ENCODE data around the gene AFAP1.

AFAP1 gene

DNA sequence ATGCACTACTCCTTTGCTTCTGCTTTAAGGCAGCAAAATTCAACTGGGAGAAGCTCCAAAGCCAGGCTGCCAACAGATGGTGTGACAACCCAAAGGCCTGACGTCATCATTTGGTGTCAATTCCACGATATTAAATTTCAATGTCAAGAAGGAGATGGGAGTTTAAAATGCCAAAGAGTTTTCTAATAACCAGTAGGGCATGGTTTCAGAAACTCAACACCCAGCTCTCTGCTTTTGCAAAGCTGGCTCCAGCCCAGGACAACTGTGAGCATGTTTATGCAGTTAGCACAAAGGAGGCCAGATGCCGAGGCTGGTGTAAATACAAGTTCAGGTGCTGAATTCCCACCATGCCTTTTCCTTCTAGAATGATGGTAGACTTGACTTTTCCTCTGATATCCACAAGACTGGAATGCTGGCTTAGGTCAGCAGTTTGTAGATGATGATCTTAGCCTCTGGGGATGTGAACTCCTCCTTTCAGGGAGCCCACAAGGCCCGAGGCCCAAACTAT, 67.3 kb downstream of the AFAP1 start:
- DNase-seq (ENCODE audit: low read depth) = no peak
- TF ChIP-seq, protein P1, sequence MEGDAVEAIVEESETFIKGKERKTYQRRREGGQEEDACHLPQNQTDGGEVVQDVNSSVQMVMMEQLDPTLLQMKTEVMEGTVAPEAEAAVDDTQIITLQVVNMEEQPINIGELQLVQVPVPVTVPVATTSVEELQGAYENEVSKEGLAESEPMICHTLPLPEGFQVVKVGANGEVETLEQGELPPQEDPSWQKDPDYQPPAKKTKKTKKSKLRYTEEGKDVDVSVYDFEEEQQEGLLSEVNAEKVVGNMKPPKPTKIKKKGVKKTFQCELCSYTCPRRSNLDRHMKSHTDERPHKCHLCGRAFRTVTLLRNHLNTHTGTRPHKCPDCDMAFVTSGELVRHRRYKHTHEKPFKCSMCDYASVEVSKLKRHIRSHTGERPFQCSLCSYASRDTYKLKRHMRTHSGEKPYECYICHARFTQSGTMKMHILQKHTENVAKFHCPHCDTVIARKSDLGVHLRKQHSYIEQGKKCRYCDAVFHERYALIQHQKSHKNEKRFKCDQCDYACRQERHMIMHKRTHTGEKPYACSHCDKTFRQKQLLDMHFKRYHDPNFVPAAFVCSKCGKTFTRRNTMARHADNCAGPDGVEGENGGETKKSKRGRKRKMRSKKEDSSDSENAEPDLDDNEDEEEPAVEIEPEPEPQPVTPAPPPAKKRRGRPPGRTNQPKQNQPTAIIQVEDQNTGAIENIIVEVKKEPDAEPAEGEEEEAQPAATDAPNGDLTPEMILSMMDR (conservative IDR thresholded peaks at IDR 0.05; ENCODE audit: low read depth, low read length) = no peak
- H3K4me3 ChIP-seq (ENCODE audit: low read length) = no peak overlapping the region

DNA sequence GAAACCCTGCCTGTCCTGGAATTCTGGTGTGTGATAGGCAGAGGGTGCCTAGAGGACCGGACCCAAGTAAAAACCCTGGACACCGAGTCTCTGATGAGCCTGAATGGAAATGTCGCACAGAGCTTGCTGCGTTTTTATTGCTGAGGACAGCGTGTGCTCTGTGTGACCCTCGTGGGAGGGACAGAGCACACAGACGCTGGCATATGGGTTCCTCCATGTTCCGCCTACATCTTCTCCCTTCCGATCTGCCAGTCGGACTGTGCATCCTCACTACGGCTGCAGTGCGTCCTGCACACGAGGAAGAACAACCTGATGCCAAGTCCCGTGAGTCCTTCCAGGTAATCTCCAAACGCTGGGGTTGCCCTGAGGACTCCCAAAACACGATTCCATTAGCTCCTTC, 68.3 kb downstream of the AFAP1 start:
- no peak overlapping the region for H3K4me3 ChIP-seq (ENCODE audit: low read length)
- no peak for DNase-seq (ENCODE audit: low read depth)
- TF ChIP-seq, protein P1 (conservative IDR thresholded peaks at IDR 0.05; ENCODE audit: low read depth, low read length) = no peak

DNA sequence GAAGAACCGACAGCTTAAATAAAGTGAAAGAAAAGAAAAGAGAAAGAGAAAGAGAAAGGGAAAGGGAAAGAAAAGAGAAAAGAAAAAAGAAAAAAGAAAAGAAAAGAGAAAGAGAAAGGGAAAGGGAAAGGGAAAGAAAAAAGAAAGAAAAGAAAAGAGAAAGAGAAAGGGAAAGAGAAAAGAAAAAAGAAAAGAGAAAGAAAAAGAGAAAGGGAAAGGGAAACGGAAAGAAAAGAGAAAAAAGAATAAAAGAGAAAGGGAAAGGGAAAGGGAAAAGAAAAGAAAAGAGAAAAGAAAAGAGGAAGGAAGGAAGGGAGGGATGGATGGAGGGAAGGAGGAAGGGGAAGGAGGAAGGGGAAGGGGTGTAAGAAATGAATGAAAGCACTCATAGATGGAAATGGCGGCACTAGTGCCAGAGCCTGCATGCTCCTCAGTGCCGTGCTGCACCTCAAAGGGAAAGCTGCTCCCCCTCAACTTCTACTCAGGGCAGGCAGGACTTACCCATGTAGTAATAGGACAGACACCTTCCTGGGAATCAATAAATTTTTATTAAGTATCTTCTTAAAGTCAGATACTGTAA, 70.7 kb downstream of the AFAP1 start:
- TF ChIP-seq, protein P1 (conservative IDR thresholded peaks at IDR 0.05; ENCODE audit: low read depth, low read length) = no peak
- no peak for DNase-seq (ENCODE audit: low read depth)
- no peak overlapping the region for H3K4me3 ChIP-seq (ENCODE audit: low read length)

DNA sequence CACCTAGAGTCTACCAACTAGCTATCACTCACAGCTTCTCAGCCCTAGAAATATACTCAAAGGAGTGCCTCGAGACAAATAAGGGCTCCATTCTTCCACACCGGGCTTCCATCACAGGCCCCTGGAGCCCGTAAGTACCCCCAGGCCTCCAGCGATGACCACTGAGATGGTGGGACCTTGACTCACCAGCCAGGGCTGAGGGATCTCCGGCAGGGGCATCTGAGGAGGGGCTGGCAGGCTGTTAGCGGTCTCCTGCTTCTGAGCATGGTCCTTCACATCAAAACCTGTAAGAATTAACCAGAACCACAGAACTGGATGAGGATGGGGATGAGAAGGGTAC, 71.3 kb downstream of the AFAP1 start:
- TF ChIP-seq, protein P1 (conservative IDR thresholded peaks at IDR 0.05; ENCODE audit: low read depth, low read length) = no peak
- DNase-seq (ENCODE audit: low read depth) = no peak
- H3K4me3 ChIP-seq (ENCODE audit: low read length) = no peak overlapping the region

DNA sequence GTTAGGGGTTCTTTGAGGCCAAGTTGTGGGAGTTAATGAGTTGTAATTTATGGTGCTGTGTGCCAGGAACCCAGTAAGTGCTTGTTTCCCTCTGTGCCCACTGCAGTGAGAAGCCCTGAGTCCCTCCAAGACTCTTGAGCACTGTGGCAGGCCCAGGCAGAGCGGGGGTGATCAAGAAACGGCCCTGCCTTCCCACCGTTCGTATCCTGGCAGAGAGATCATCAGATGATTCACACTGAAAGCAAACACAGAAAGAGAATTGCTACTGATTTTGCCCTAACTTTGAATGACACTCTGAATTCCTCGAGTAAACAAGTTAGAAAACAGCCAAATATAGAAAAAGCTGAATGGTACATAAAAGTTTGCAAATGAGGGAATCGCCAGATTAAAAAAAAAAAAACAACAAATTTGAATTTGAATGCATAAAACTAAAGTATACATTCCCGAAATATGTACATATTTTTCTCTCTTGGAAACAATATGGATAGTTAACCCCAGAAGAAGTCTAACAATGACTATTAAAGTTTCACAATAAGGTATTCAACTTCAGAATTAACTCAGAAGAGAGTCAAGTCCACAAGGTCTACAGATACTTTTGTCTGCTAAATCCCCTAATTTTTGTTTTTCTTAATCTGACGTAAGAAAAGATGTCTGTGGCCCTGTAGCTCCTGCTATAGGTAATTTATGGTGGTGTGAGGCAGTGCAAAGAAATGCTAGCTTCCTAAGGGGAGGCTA, 71.8 kb downstream of the AFAP1 start:
- no peak overlapping the region for H3K4me3 ChIP-seq (ENCODE audit: low read length)
- no peak for DNase-seq (ENCODE audit: low read depth)
- TF ChIP-seq, protein P1 (conservative IDR thresholded peaks at IDR 0.05; ENCODE audit: low read depth, low read length) = no peak

DNA sequence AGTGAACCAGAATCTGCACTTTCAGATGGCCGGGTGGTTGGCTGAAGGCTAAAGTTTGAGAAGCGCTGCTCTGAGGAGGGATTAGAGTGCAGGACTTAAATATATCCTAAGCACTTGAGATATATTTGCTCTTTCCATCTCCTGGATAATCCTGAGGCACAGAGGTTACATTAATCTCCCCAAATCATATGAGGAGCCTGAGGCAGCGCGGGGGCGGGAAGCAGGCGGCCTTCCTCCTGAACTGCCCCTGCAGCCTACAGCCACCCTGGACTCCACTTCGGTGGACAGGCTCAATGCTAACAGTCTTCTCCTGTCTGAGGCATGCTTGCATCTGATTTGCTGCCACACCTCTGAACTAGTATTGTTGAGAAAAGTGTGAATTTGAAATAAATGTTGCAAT, 72.5 kb downstream of the AFAP1 start:
- TF ChIP-seq, protein P1 (conservative IDR thresholded peaks at IDR 0.05; ENCODE audit: low read depth, low read length) = no peak
- no peak for DNase-seq (ENCODE audit: low read depth)
- no peak overlapping the region for H3K4me3 ChIP-seq (ENCODE audit: low read length)

DNA sequence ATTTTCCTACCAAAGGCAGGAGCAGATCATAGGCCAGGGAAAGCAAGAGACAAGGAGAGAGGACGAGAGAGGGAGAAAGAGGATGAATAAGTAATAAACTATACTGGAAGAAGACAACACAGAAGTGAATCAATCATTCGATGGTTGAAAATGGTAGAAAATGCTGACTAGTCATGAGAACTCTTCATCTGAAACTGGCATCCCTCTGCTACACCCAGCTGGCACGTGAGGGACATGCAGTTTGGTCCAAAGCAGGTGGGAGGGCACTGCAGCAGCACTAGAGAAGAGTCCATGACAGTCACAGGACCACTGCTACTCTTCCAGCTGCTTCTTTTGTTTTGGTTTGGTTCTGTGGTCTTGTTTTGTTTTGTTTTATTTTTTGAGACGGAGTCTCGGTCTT, 74.1 kb downstream of the AFAP1 start:
- TF ChIP-seq, protein P1 (conservative IDR thresholded peaks at IDR 0.05; ENCODE audit: low read depth, low read length) = no peak
- H3K4me3 ChIP-seq (ENCODE audit: low read length) = no peak overlapping the region
- DNase-seq (ENCODE audit: low read depth) = no peak

All from retinal pigment epithelial cell (primary cell).